Measurements from ENCODE around the gene GSX2.
A peak's percentile ranks its signal among the peaks of the same experiment; 100 is the strongest.

Gene GSX2

DNA sequence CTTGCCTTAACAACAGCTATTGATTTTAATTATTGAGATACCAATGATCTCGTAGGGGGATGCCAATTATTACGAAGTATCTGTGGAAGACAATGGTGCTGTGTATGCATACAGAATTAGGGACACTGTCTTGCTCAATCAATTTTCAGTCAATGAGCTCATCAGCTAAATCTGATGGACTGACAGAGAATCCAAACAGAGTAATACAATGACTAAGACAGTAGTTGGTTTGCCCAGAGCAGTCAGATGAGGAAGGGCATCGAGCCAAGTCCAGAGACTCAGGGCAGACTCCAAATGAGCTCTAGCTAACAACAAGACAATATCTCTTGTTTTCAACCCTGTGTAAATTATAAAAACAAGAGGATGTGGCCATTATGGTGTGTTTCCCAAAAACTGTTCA, 14.7 kb upstream of the GSX2 start:
- Histone ChIP-seq H3K4me3 (ENCODE audit: severe bottlenecking) (no peak overlapping the region), H3K27ac (ENCODE audit: poor library complexity, severe bottlenecking) (peak overlapping the region; percentile 89), H3K36me3 (ENCODE audit: low read depth) (no peaks in the 10 kb centered on the region), H3K4me1 (ENCODE audit: insufficient read depth, poor library complexity, severe bottlenecking) (peaks cover 25% of the 10 kb centered on the region), H3K9me3 (ENCODE audit: severe bottlenecking) (no peaks in the 10 kb centered on the region), H3K27me3 (ENCODE audit: insufficient read depth, poor library complexity, severe bottlenecking) (no peaks in the 10 kb centered on the region)
- DNase-seq (ENCODE audit: low spot score) = peak; percentile 76
- peak; percentile 78 for ATAC-seq (ENCODE audit: low read depth)
- TF ChIP-seq, protein P1, sequence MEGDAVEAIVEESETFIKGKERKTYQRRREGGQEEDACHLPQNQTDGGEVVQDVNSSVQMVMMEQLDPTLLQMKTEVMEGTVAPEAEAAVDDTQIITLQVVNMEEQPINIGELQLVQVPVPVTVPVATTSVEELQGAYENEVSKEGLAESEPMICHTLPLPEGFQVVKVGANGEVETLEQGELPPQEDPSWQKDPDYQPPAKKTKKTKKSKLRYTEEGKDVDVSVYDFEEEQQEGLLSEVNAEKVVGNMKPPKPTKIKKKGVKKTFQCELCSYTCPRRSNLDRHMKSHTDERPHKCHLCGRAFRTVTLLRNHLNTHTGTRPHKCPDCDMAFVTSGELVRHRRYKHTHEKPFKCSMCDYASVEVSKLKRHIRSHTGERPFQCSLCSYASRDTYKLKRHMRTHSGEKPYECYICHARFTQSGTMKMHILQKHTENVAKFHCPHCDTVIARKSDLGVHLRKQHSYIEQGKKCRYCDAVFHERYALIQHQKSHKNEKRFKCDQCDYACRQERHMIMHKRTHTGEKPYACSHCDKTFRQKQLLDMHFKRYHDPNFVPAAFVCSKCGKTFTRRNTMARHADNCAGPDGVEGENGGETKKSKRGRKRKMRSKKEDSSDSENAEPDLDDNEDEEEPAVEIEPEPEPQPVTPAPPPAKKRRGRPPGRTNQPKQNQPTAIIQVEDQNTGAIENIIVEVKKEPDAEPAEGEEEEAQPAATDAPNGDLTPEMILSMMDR (IDR thresholded peaks at IDR 0.05; ENCODE audit: poor library complexity, severe bottlenecking) = no peak

DNA sequence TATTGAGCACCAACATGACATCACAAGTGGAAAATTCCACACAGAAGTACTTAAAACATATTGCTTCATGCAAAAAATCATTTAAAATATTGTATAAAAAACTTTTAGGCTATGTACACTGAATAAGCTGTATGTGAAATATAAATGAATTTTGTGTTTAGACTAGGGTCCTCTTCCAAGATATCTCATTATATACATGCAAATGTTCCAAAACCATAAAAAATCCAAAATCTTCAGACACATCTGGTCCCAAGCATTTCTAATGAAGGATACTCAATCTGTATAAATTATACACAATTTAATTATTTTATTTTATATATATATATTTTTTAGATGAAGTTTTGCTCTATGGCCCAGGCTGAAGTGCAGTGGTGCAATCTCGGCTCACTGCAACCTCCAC, 10.1 kb upstream of the GSX2 start:
- TF ChIP-seq, protein P1 (IDR thresholded peaks at IDR 0.05; ENCODE audit: poor library complexity, severe bottlenecking) = no peak
- Histone ChIP-seq H3K9me3 (ENCODE audit: severe bottlenecking) (no peaks in the 10 kb centered on the region), H3K27ac (ENCODE audit: poor library complexity, severe bottlenecking) (no peak overlapping the region), H3K4me1 (ENCODE audit: insufficient read depth, poor library complexity, severe bottlenecking) (peaks cover 11% of the 10 kb centered on the region), H3K27me3 (ENCODE audit: insufficient read depth, poor library complexity, severe bottlenecking) (no peaks in the 10 kb centered on the region), H3K4me3 (ENCODE audit: severe bottlenecking) (no peak overlapping the region), H3K36me3 (ENCODE audit: low read depth) (no peaks in the 10 kb centered on the region)
- ATAC-seq (ENCODE audit: low read depth) = no peak
- no peak for DNase-seq (ENCODE audit: low spot score)

DNA sequence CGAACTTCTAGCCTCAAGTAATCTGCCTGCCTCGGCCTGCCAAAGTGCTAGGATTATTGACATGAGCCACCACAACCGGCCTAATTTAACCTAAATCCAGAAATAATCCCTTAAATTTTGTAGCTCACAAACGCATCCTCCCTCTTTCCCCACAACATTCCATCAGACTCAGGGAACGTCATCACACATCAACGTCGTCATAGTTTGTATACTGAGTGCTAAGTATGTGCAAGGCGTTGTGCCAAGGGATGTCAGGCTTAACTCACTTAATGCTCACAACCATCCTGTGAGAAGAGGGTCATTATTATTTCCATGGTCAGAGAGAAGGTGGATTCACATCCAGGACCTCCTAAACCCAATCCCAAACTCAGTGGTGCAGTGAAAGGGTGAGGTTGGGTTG, 9.6 kb upstream of the GSX2 start:
- H3K27me3 ChIP-seq (ENCODE audit: insufficient read depth, poor library complexity, severe bottlenecking) = no peaks in the 10 kb centered on the region
- no peaks in the 10 kb centered on the region for H3K9me3 ChIP-seq (ENCODE audit: severe bottlenecking)
- no peak for DNase-seq (ENCODE audit: low spot score)
- H3K36me3 ChIP-seq (ENCODE audit: low read depth) = no peaks in the 10 kb centered on the region
- ATAC-seq (ENCODE audit: low read depth) = no peak
- peaks cover 5% of the 10 kb centered on the region for H3K4me1 ChIP-seq (ENCODE audit: insufficient read depth, poor library complexity, severe bottlenecking)
- TF ChIP-seq, protein P1 (IDR thresholded peaks at IDR 0.05; ENCODE audit: poor library complexity, severe bottlenecking) = no peak
- H3K4me3 ChIP-seq (ENCODE audit: severe bottlenecking) = no peak overlapping the region
- no peak overlapping the region for H3K27ac ChIP-seq (ENCODE audit: poor library complexity, severe bottlenecking)

DNA sequence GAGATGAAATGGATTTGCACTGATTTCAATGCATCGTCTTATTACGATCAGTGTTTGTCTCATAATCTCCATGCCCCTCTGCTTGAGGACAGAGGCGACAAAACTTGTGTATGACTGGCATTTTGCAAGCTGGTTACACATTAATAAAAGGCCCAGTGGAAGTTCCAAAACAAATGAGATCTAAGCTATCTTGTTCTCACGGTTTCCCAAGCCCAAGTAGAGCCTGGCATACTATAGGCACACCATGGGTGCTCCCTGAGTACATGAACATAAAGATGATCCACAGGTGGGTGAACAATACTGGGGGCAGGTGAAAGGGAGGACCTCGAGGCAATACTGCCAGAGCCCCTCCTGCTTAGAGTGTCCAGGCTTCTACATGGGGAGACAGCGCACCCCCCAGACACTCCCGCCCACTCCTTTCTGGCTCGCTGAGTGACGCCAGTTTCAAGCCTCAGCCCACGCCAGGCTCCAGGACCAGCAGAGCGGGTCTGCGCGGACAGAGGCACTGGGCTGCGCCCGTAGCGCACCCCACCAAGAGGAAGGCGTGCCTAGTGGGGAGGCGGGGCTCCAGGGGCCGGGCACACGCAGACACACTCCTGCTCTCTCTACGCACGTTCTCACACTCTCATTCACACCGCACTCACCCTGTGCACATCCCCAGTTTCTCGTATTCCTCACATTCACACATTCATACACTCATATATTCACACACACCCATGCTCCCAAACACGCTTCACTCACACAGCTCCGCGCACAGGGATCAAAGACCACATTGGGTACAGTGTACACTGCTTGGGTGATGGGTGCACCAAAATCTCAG, 8.9 kb upstream of the GSX2 start:
- no peaks in the 10 kb centered on the region for H3K9me3 ChIP-seq (ENCODE audit: severe bottlenecking)
- peak; percentile 24; the same call in 1 of the 3 replicates for ATAC-seq (ENCODE audit: low read depth)
- H3K4me3 ChIP-seq (ENCODE audit: severe bottlenecking) = peak overlapping the region; percentile 31
- no peak overlapping the region for H3K27ac ChIP-seq (ENCODE audit: poor library complexity, severe bottlenecking)
- H3K4me1 ChIP-seq (ENCODE audit: insufficient read depth, poor library complexity, severe bottlenecking) = no peaks in the 10 kb centered on the region
- no peaks in the 10 kb centered on the region for H3K36me3 ChIP-seq (ENCODE audit: low read depth)
- no peak for DNase-seq (ENCODE audit: low spot score)
- TF ChIP-seq, protein P1 (IDR thresholded peaks at IDR 0.05; ENCODE audit: poor library complexity, severe bottlenecking) = no peak
- no peaks in the 10 kb centered on the region for H3K27me3 ChIP-seq (ENCODE audit: insufficient read depth, poor library complexity, severe bottlenecking)
